NCI-H1105 treated with DMSO at 0.1 percent for 48 hours (cell line): ENCODE data around the gene CLOCK.

Experiments used
- DNase-seq: peaks from one replicate; lab custom pipeline; 2025; lab: John Stamatoyannopoulos, UW

The CLOCK gene

GRCh38 chr4:55539658-55540057 is 7.1 kb downstream of the CLOCK start:
- no peak for DNase-seq

GRCh38 chr4:55538531-55538930 is 8.2 kb downstream of the CLOCK start:
- no peak for DNase-seq

- no peak for DNase-seq
Observed at GRCh38 chr4:55534306-55534705, 12.4 kb downstream of the CLOCK start.

- no peak for DNase-seq
Observed at GRCh38 chr4:55530691-55531090, 16.0 kb downstream of the CLOCK start.

- no peak for DNase-seq
Observed at GRCh38 chr4:55530167-55530566, 16.5 kb downstream of the CLOCK start.

- no peak for DNase-seq
Observed at GRCh38 chr4:55528491-55528890, 18.2 kb downstream of the CLOCK start.

- DNase-seq = no peak
Observed at GRCh38 chr4:55524844-55525571, 21.7 kb downstream of the CLOCK start.

GRCh38 chr4:55518442-55518841 is 28.3 kb downstream of the CLOCK start:
- no peak for DNase-seq

- no peak for DNase-seq
Observed at GRCh38 chr4:55517526-55518229, 29.0 kb downstream of the CLOCK start.

- DNase-seq = no peak
Observed at GRCh38 chr4:55512922-55513571, 33.7 kb downstream of the CLOCK start.

- no peak for DNase-seq
Observed at GRCh38 chr4:55512077-55512476, 34.6 kb downstream of the CLOCK start.

- DNase-seq = no peak
Observed at GRCh38 chr4:55510685-55511084, 36.0 kb downstream of the CLOCK start.

- no peak for DNase-seq
Observed at GRCh38 chr4:55509266-55509665, 37.4 kb downstream of the CLOCK start.

GRCh38 chr4:55507612-55508011 is 39.1 kb downstream of the CLOCK start:
- no peak for DNase-seq

- no peak for DNase-seq
Observed at GRCh38 chr4:55503169-55503568, 43.5 kb downstream of the CLOCK start.

GRCh38 chr4:55500072-55500471 is 46.6 kb downstream of the CLOCK start:
- DNase-seq = no peak

- no peak for DNase-seq
Observed at GRCh38 chr4:55499495-55499894, 47.2 kb downstream of the CLOCK start.

GRCh38 chr4:55498051-55498450 is 48.7 kb downstream of the CLOCK start:
- no peak for DNase-seq

GRCh38 chr4:55491486-55491885 is 55.2 kb downstream of the CLOCK start:
- no peak for DNase-seq

GRCh38 chr4:55488716-55489115 is 58.0 kb downstream of the CLOCK start:
- no peak for DNase-seq

- DNase-seq = no peak
Observed at GRCh38 chr4:55485821-55486220, 60.9 kb downstream of the CLOCK start.

GRCh38 chr4:55483315-55483714 is 63.4 kb downstream of the CLOCK start:
- no peak for DNase-seq
